BJ (cell line): Measurements from ENCODE around the gene POFUT1. TPM values are rescaled to one million over a fixed set of nuclear protein-coding genes. Genes with fewer than 3 reads are reported as not detected.

Experiments used
- CTCF ChIA-PET: fragments of 350-600 bp; formaldehyde crosslinking; extraction: SDS; loops from one replicate; lab custom pipeline; 2021; ENCODE audit warnings: antibody characterized with exemption, inconsistent platforms; lab: Yijun Ruan, JAX
- POLR2A ChIA-PET: fragments of 300-600 bp; sonication (Branson Sonifier 250); formaldehyde crosslinking; extraction: SDS; loops from one replicate; lab custom pipeline; 2021; ENCODE audit warnings: antibody characterized with exemption; lab: Charles Lee
- DNase-seq: peaks from one replicate; pipeline ENCODE4 v3.0.0-alpha.2; 2011; ENCODE audit warnings: low read depth
- H3K27me3 ChIP-seq: 2 replicates; pipeline ENCODE4 v1.6.0; 2011; ENCODE audit warnings: low read length; ENCODE audit not compliant: control insufficient read depth, insufficient read depth
- H3K36me3 ChIP-seq: 2 replicates; pipeline ENCODE4 v1.5.1; 2011; ENCODE audit warnings: low read length; ENCODE audit not compliant: control insufficient read depth, insufficient read depth
- H3K4me3 ChIP-seq: 2 replicates; pipeline ENCODE4 v1.5.1; 2011; ENCODE audit warnings: low read depth, mild to moderate bottlenecking, control low read depth, low read length
- CTCF ChIP-seq: IDR thresholded peaks from 2 replicates; pipeline ENCODE4 v1.5.1; 2011; ENCODE audit warnings: low read depth, mild to moderate bottlenecking, control low read depth, inconsistent platforms, low read length, moderate library complexity; ENCODE audit not compliant: insufficient read depth
- polyA plus RNA-seq: library from polyadenylated mRNA; depleted of rRNA; stranded (reverse); fragments of >200 nt; gene quantifications from 2 replicates; pipeline ENCODE4 v1.2.3, GENCODE V29; 2011; rRNA removed

Gene POFUT1
- polyA plus RNA-seq, 1 experiment: 56.7 TPM

DNA sequence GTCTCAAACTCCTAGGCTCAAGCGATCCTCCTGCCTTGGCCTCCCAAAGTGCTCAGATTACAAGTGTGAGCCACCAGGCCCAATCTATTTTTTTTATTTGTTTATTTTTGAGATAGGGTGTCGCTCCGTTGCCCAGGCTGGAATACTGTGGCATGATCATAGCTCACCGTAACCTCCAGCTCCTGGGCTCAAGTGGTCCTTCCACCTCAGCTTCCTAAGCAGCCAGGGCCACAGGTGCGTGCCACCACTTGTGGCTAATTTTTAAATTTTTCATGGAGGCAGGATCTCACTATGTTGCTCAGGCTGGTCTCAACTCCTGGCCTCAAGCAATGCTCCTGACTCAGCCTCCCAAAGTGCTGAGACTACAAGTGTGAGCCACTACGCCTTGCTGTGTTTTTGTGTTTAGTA is 79.6 kb downstream of the POFUT1 start:
- ChIA-PET CTCF (no interaction called here), POLR2A (no interaction called here)
- TF ChIP-seq CTCF: no peak
- no peak for DNase-seq
- no peaks in the 10 kb centered on the region for H3K36me3 ChIP-seq
- no peaks in the 10 kb centered on the region for H3K27me3 ChIP-seq
- no peak overlapping the region for H3K4me3 ChIP-seq

Other genes with a start within 250 kb of the POFUT1 start
- 0.01 TPM in 1 of 2 replicates, not detected in the other for gene XKR7, start 239.7 kb upstream of the POFUT1 start, polyA plus RNA-seq
- gene CCM2L, start 197.4 kb upstream of the POFUT1 start, polyA plus RNA-seq: not detected in 2 replicates
- gene HCK, start 155.6 kb upstream of the POFUT1 start, polyA plus RNA-seq: 0.05 TPM in 1 of 2 replicates, not detected in the other
- 97.4 and 101 TPM in 2 replicates for gene TM9SF4, start 98.2 kb upstream of the POFUT1 start, polyA plus RNA-seq
- gene PLAGL2, start 137 bp upstream of the POFUT1 start, polyA plus RNA-seq: 3.1 and 3.5 TPM in 2 replicates
- 20.9 and 25.2 TPM in 2 replicates for gene KIF3B, start 69.8 kb downstream of the POFUT1 start, polyA plus RNA-seq
- 31.6 and 40.8 TPM in 2 replicates for gene ASXL1, start 150.5 kb downstream of the POFUT1 start, polyA plus RNA-seq